Measurements from ENCODE around the gene FA2H. TPM values are rescaled to one million over a fixed set of nuclear protein-coding genes. Genes with fewer than 3 reads are reported as not detected.
"Not testable (repeated sequence)": the region's sequence is repeated elsewhere in the genome, so short reads cannot be mapped to it uniquely, and the experiment has no call there.

FA2H gene
- total RNA-seq, 1 donor from 2014 or later: not detected

DNA sequence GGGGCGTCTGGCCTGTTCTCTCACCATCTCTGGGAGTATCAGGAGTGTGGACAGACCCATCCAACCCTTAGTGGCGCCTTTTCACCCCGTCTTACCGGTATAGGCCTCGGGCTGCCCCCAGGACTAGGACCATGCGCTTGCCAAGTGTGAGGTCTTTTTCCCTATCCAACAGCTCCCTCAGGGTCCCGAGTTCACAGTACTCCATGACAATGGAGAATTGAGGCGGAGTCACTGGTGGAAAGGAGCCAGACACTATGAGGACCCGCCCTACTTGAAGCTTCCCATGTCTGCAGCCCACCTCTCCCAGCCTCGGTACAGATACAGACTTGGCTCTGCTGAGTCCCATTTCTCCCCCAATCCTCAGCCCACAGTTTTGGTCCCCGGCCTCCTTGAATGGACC lies 92.1 kb downstream of the FA2H start:
- no peak for DNase-seq (ENCODE audit: low read depth in 2 of 2)

DNA sequence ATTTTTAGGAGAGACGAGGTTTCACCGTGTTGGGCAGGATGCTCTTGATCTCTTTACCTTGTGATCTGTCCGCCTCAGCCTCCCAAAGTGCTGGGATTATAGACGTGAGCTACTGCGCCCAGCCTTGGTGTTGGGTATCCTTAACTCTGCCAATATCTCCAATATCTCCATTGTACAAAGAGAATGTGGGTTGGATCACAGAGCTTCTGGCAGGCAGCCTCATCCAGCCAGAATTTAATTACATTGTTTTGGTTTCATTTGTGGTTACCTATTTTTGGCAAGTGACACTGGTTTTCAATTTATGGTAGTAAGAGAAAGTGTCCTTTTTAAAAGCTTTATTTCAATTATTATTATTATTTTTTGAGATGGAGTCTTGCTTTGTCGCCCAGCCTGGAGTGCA lies 93.9 kb downstream of the FA2H start:
- DNase-seq (ENCODE audit: low read depth in 2 of 2): no peak

DNA sequence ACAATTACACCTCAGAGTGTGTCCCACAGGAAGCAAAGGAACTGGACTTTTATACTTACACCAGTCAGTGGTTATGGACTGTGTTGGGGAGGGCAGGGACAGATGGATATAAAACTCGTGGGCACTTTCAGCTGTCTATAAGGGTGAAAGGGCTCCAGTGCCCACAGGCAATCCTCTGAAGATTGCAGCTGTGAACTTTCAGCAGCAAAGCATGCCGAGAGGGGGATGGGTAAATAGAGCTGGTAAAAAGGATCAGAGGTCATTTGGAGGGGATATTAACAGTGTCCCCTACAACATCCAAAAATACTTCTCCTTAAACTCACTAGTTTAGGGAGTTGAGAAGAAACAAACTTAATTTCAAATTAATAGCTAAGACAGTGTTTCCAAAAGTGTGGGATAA lies 94.6 kb downstream of the FA2H start:
- no peak for DNase-seq (ENCODE audit: low read depth in 2 of 2)

DNA sequence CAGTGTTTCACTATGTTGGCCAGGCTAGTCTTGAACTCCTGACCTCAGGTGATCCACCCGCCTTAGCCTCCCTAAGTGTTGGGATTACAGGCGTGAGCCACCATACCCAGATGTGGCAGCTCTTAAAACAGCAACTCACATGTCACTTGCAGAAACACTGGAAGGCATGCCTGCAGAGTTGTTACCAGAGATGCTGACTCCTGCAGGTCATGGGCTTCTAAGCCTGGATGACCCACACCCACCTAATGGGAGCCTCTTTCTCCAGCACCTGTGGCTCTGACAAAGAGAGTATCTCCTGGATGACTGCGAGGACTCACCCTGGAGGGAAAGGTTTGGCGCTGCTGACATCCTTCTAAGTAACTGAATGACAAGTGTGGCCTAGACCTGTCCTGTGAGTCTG lies 96.8 kb downstream of the FA2H start:
- DNase-seq (ENCODE audit: low read depth in 2 of 2): no peak

DNA sequence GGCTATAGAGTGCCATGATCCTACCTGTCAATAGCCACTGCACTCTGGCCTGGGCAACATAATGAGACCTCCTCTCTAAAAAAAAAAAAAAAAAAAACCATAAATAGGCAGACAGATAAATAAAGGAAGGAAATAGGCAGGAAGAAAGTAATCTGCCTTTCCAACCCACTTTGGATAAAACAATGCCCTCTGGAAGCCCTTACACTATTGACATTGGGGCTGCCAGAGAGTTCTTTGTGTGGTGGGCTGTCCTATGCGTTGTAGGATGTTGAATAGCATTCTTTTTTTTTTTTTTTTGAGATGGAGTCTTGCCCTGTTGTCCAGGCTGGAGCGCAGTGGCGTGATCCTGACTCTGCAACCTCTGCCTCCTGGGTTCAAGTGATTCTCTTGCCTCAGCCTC lies 100.7 kb downstream of the FA2H start:
- DNase-seq (ENCODE audit: low read depth in 2 of 2): peak in 1 of 2 donors; percentile 86

DNA sequence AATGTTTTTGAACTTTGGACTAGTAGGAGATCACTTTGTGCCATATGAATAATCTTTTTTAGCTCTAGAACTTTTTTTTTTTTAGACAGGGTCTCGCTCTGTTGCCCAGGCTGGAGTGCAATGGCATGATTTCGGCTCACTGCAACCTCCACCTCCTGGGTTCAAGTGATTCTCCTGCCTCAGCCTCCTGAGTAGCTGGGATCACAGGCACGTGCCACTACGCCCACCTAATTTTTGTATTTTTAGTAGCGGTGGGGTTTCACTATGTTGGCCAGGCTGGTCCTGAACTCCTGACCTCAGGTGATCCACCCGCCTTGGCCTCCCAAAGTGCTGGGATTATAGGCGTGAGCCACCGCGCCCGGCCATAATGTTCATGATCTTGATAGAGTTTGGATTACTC lies 105.7 kb downstream of the FA2H start:
- not testable (repeated sequence) for DNase-seq (ENCODE audit: low read depth in 2 of 2)

DNA sequence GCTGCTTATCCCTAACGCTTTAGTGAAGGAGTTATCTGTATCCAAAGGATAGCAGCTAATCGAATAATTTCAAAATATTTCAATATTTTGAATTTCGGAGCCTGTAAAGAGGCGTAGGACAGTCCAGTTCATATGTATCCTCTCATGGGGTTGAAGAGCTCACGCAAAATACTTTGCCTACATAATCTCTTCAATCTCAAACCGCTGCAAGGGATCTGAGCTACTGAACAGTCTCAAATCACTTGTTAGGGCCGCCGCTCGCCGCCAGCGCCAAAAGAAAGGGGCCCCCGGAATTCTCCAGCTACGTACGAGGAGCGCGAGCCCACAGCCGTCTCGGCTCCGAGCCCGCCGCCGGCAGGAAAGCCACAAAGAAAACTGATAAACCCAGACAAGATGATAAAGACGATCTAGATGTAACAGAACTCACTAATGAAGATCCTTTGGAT lies 107.3 kb downstream of the FA2H start:
- peak; percentile 24 for DNase-seq (ENCODE audit: low read depth in 2 of 2)

DNA sequence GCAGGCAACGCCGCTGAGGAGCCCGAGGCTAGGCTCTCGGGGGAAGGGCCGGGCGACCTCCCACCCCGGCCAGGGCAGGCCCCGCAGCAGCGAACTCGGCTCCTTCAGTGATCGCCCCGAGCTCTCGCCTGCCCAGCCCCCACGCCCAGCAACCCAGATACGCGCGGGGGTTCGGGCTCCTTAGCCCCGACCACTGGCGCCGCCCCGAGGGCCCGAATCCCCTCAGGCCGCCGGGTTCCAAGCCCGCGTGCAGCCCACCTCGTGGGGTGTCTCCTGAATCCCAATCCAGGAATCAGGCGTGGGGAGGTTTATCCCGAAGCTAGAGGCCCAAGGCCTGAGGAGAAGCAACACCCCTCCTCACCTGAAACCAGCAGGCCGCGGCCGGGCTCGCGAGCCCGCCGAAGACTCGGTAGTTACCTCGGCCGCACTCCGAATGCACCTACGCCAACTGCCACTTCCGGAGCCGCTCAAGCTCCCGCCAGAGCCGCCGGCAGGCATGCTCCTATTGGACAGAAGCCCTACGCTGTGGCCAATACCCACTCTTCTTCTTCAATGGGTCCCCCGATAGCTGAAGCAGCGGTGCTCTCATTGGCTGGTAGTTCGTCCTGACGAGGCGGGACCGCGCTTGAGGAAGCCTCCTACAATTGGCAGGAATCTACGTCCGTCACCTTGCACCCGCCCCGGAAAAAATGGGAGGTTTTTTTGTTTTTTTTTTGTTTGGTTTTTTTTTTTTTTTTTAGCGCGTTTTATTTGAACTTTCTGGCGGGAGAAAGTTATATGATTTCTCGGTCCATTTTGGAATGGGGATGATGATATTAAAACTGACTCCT lies 108.0 kb downstream of the FA2H start, which contains the start of gene RFWD3:
Gene RFWD3, minus strand, starts transcription at position 453 of the 830 bp plus-strand sequence. CDS start 5,428 bp downstream, outside the sequence.
- peak; percentile 99 for DNase-seq (ENCODE audit: low read depth in 2 of 2)

DNA sequence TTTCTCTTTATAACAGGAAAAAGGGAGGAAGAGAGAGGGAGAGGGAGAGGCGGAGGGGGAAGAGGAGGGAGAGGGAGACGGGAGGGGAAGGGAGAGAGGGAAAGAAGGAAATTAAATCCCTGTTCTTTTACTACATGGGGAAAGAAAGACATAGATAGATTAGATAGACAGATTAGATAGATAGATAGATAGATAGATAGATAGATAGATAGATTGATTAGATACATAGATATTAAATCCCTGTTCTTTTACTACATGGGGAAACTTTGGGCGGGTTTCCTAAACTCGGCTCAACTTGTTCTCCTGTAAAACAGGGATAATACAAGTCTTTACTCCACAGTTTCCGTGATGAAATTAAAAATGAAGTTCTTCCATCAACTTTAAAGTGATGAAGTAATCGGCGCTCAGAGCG lies 108.6 kb downstream of the FA2H start:
- DNase-seq (ENCODE audit: low read depth in 2 of 2): peak in 1 of 2 donors; percentile 9

Other genes starting within 250 kb of the FA2H start
- 58.5 and 61.5 TPM in 2 replicates for gene GLG1, start 167.7 kb downstream of the FA2H start, total RNA-seq
- 13.7 and 16.7 TPM in 2 replicates for gene RFWD3, start 107.9 kb downstream of the FA2H start, total RNA-seq
- gene MLKL, start 74.0 kb downstream of the FA2H start, total RNA-seq: 8.9 and 10.9 TPM in 2 replicates
- 10.0 and 11.5 TPM in 2 replicates for gene WDR59, start 210.3 kb upstream of the FA2H start, total RNA-seq
- 7.9 and 10.7 TPM in 2 replicates for gene ZNRF1, start 224.2 kb upstream of the FA2H start, total RNA-seq

Data from lung microvascular endothelial cell (primary cell).